Measurements from ENCODE around the gene EPB41L4A. TPM values are rescaled to one million over a fixed set of nuclear protein-coding genes. Genes with fewer than 3 reads are reported as not detected.

EPB41L4A gene
- polyA plus RNA-seq, 1 donor (not counting 4 experiments of a cell fraction or from before 2014, with no cell fraction given): 3.5 TPM

- no peaks in the 10 kb centered on the region for H3K79me2 ChIP-seq (ENCODE audit: control insufficient read depth, insufficient read depth, low read length)
- DNase-seq (ENCODE audit: low read depth, low spot score) (no peak), FAIRE-seq (peak; percentile 62)
- TF ChIP-seq EZH2 (IDR thresholded peaks at IDR 0.05; ENCODE audit: low read length) (no peak), CTCF (optimal IDR thresholded peaks at IDR 0.05 in 1 of 3, IDR thresholded peaks at IDR 0.05 in 1 of 3, conservative IDR thresholded peaks at IDR 0.05 in 1 of 3; ENCODE audit: extremely low read depth in 1 of 3, insufficient read depth in 2 of 3, low read length in 3 of 3) (no peak)
- no peak overlapping the region for H3K9ac ChIP-seq (ENCODE audit: control insufficient read depth, extremely low read depth, insufficient read depth, low read length)
- no peak overlapping the region for H2AFZ ChIP-seq (ENCODE audit: control insufficient read depth, low read length)
- no peak overlapping the region for H3K4me2 ChIP-seq (ENCODE audit: control insufficient read depth, extremely low read depth, insufficient read depth, low read depth, low read length)
- no peaks in the 10 kb centered on the region for H3K9me3 ChIP-seq (ENCODE audit: control insufficient read depth, low read depth, low read length)
- H3K4me1 ChIP-seq (ENCODE audit: control insufficient read depth, extremely low read depth, insufficient read depth, low read length): peaks cover 9% of the 10 kb centered on the region
- no peaks in the 10 kb centered on the region for H3K9me1 ChIP-seq (ENCODE audit: control insufficient read depth, extremely low read depth, insufficient read depth, low read length)
- H3K36me3 ChIP-seq (ENCODE audit: control insufficient read depth in 2 of 2, extremely low read depth in 1 of 2, insufficient read depth in 2 of 2, low read length in 2 of 2): no peaks in the 10 kb centered on the region
- H4K20me1 ChIP-seq (ENCODE audit: control insufficient read depth, extremely low read depth, insufficient read depth, low read length): no peaks in the 10 kb centered on the region
- H3K27me3 ChIP-seq (ENCODE audit: control insufficient read depth, extremely low read depth, insufficient read depth, low read length): no peaks in the 10 kb centered on the region
- no peak overlapping the region for H3K27ac ChIP-seq (ENCODE audit: control insufficient read depth, insufficient read depth, low read length)
- no peak overlapping the region for H3K4me3 ChIP-seq (ENCODE audit: control insufficient read depth in 2 of 3, extremely low read depth in 1 of 3, insufficient read depth in 2 of 3, low read depth in 1 of 3, low read length in 3 of 3)
- dilution Hi-C loops (cut with MboI; ENCODE audit: extremely low pct_ligation_motif_present, low sequenced_read_pairs): loop anchor here (25.0 kb wide), 1 partner anchor 194 kb away; the partner anchor contains the start of gene EPB41L4A
Measured at GRCh38 chr5:112217843-112218579, 201.1 kb downstream of the EPB41L4A start.

- no peaks in the 10 kb centered on the region for H4K20me1 ChIP-seq (ENCODE audit: control insufficient read depth, extremely low read depth, insufficient read depth, low read length)
- H3K36me3 ChIP-seq (ENCODE audit: control insufficient read depth in 2 of 2, extremely low read depth in 1 of 2, insufficient read depth in 2 of 2, low read length in 2 of 2): no peaks in the 10 kb centered on the region
- H3K27ac ChIP-seq (ENCODE audit: control insufficient read depth, insufficient read depth, low read length): no peak overlapping the region
- FAIRE-seq: no peak
- no peaks in the 10 kb centered on the region for H3K79me2 ChIP-seq (ENCODE audit: control insufficient read depth, insufficient read depth, low read length)
- H3K9me3 ChIP-seq (ENCODE audit: control insufficient read depth, low read depth, low read length): no peaks in the 10 kb centered on the region
- no peak overlapping the region for H3K4me3 ChIP-seq (ENCODE audit: control insufficient read depth in 2 of 3, extremely low read depth in 1 of 3, insufficient read depth in 2 of 3, low read depth in 1 of 3, low read length in 3 of 3)
- TF ChIP-seq CTCF (optimal IDR thresholded peaks at IDR 0.05 in 1 of 3, IDR thresholded peaks at IDR 0.05 in 1 of 3, conservative IDR thresholded peaks at IDR 0.05 in 1 of 3; ENCODE audit: extremely low read depth in 1 of 3, insufficient read depth in 2 of 3, low read length in 3 of 3): no peak
- no peak for TF ChIP-seq EZH2 (IDR thresholded peaks at IDR 0.05; ENCODE audit: low read length)
- H3K4me1 ChIP-seq (ENCODE audit: control insufficient read depth, extremely low read depth, insufficient read depth, low read length): peaks cover 9% of the 10 kb centered on the region
- no peak overlapping the region for H3K4me2 ChIP-seq (ENCODE audit: control insufficient read depth, extremely low read depth, insufficient read depth, low read depth, low read length)
- no peaks in the 10 kb centered on the region for H3K9me1 ChIP-seq (ENCODE audit: control insufficient read depth, extremely low read depth, insufficient read depth, low read length)
- dilution Hi-C loops (cut with MboI; ENCODE audit: extremely low pct_ligation_motif_present, low sequenced_read_pairs): loop anchor here (25.0 kb wide), 1 partner anchor 196 kb away; the partner anchor contains the start of gene EPB41L4A
- no peak overlapping the region for H3K9ac ChIP-seq (ENCODE audit: control insufficient read depth, extremely low read depth, insufficient read depth, low read length)
- no peak for DNase-seq (ENCODE audit: low read depth, low spot score)
- no peak overlapping the region for H2AFZ ChIP-seq (ENCODE audit: control insufficient read depth, low read length)
- H3K27me3 ChIP-seq (ENCODE audit: control insufficient read depth, extremely low read depth, insufficient read depth, low read length): no peaks in the 10 kb centered on the region
Measured at GRCh38 chr5:112216140-112216539, 202.9 kb downstream of the EPB41L4A start.

Data from keratinocyte (primary cell).